ENCODE data around the gene C4orf50.

DNA sequence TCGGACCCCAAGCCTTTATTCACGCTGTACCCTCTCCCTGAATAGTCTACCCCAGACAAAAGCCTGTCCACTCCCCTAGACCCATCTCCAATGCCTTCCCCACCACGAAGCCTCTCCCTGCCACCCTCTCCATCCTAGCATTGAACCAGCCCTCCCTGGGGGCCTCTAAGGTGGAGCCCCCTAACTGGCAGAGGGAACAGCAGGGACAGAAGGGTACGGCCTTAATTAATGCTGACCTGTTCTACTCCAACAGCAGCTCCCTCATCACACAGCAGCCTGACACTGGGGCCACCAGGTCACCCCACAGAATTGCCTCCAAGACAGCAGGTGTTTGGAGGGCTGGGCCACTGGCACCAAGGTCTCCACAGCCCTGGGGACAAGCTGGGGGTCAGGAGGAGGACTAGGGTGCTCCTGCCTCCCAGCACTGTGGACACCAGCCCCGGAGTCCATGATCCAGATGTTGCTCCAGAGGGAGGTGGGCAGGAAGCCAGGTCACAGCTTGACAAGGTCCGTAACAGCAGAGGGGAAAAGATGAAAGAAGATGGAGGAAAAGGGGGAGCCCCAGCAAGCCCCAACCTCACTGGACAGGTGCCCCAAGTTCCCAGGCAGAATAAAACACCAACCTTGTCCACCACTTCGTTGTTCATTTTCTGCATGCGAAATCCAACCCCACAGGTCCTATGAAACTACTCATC is 129.1 kb downstream of the C4orf50 start:
- TF ChIP-seq, protein P1, sequence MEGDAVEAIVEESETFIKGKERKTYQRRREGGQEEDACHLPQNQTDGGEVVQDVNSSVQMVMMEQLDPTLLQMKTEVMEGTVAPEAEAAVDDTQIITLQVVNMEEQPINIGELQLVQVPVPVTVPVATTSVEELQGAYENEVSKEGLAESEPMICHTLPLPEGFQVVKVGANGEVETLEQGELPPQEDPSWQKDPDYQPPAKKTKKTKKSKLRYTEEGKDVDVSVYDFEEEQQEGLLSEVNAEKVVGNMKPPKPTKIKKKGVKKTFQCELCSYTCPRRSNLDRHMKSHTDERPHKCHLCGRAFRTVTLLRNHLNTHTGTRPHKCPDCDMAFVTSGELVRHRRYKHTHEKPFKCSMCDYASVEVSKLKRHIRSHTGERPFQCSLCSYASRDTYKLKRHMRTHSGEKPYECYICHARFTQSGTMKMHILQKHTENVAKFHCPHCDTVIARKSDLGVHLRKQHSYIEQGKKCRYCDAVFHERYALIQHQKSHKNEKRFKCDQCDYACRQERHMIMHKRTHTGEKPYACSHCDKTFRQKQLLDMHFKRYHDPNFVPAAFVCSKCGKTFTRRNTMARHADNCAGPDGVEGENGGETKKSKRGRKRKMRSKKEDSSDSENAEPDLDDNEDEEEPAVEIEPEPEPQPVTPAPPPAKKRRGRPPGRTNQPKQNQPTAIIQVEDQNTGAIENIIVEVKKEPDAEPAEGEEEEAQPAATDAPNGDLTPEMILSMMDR (IDR thresholded peaks at IDR 0.05; ENCODE audit: insufficient read depth, low read depth, low read length), result no peak
- no peak for TF ChIP-seq EZH2 (IDR thresholded peaks at IDR 0.05; ENCODE audit: insufficient read depth, low read length)

Data from astrocyte (in vitro differentiated cells and primary cell).